ENCODE results near the gene FXYD6.
A peak's percentile ranks its signal among the peaks of the same experiment; 100 is the strongest.
"Not testable (repeated sequence)": the region's sequence is repeated elsewhere in the genome, so short reads cannot be mapped to it uniquely, and the experiment has no call there.

FXYD6 gene

GRCh38 chr11:117870103-117870952 is 6.1 kb downstream of the FXYD6 start:
- no peak for DNase-seq (ENCODE audit: low read depth, low spot score)

DNA sequence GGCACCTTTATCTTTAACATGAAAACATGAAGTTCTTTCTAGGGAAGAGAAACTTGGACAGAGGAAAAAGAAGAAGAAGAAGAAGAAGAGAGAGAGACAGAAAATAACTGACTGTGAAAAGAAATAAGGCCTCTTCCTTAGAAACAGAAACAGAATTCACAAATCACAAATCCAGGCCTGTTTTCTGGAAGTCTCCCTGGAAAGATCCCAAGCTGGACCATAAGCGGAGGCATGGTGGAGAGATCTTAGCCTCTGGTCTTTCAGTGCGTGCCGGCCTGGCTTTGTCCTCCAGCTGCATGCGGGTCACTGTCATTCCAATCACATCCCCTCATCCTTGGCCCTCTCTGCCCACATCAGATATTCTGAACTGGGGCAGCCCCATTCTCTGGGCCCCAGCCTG is 6.9 kb downstream of the FXYD6 start:
- DNase-seq (ENCODE audit: low read depth, low spot score), result no peak

DNA sequence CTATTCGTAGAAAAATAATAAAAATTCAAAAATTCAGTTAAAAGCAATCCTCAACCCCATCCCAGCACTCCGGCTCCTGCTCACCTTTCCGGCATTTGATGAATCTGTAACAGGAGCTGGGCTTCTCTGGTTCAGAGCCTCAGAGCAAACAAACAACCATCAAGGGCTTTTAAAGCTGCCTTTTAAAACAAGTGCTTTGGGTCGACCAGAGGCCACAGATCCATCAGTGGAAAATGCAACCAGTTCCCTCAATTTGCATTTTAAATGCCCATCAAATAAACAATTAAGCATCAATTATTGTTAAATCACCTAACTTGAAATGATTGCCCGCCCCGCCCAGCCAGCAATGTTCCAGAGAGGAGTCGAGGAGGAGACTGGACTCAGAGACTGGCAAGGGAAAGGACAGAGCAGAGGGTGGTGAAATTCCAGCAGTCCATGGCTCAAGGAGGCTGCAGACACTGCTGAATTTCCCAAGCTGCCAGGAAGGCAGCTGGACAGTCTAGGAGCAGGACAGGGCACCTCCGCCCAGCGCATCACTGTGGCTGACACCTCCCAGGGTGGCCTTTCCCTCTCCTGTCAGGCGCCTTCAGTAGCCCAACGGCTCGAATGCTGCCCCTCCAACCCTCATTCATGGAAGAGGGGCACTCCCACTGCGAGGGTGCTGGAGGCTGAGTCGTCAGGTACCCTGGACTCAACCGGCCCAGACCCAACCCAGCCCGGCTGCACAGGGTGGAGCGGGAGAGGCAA is 7.5 kb downstream of the FXYD6 start:
- DNase-seq (ENCODE audit: low read depth, low spot score), result no peak

DNA sequence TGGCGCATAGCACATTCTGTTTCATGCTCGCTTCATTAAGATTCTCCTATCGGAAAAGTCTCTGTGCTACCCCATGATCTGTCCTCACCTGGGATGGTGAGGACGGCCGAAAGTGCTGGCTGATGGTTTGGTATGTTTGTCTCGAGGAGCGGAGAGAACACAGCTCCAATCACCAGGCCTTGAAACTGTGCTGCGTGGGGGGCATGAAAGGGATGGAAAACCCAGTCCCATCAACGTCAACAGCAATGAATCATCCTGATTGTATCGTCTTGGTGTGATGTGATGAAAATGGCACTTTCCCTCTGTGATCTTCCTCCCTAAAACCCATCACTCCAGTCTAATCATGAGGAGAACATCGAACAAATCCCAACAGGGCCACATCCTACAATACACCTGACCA is 8.4 kb downstream of the FXYD6 start:
- no peak for DNase-seq (ENCODE audit: low read depth, low spot score)

- DNase-seq (ENCODE audit: low read depth, low spot score), result no peak
Measured at GRCh38 chr11:117866526-117866925, 9.9 kb downstream of the FXYD6 start.

DNA sequence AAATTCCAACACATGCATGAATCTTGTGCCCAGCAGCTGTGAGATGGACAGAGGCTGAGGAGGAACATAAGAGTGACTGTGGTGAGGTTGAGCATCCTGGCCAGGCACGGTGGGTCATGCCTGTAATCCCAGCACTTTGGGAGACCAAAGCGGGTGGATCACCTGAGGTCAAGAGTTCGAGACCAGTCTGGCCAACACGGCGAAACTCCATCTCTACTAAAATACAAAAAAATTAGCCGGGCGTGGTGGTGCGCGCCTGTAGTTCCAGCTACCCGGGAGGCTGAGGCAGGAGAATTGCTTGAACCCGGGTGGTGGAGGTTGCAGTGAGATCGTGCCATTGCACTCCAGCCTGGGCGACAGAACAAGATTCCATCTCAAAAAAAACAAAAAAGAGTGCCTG is 10.9 kb downstream of the FXYD6 start:
- not testable (repeated sequence) for DNase-seq (ENCODE audit: low read depth, low spot score)

GRCh38 chr11:117863383-117863782 is 13.1 kb downstream of the FXYD6 start:
- DNase-seq (ENCODE audit: low read depth, low spot score), result no peak

- no peak for DNase-seq (ENCODE audit: low read depth, low spot score)
Measured at GRCh38 chr11:117862753-117863152, 13.7 kb downstream of the FXYD6 start.

- no peak for DNase-seq (ENCODE audit: low read depth, low spot score)
Measured at GRCh38 chr11:117862019-117862725, 14.3 kb downstream of the FXYD6 start.

- no peak for DNase-seq (ENCODE audit: low read depth, low spot score)
Measured at GRCh38 chr11:117861151-117862018, 15.1 kb downstream of the FXYD6 start.

- no peak for DNase-seq (ENCODE audit: low read depth, low spot score)
Measured at GRCh38 chr11:117860139-117860538, 16.3 kb downstream of the FXYD6 start.

GRCh38 chr11:117859488-117860112 is 16.9 kb downstream of the FXYD6 start:
- DNase-seq (ENCODE audit: low read depth, low spot score), result no peak

DNA sequence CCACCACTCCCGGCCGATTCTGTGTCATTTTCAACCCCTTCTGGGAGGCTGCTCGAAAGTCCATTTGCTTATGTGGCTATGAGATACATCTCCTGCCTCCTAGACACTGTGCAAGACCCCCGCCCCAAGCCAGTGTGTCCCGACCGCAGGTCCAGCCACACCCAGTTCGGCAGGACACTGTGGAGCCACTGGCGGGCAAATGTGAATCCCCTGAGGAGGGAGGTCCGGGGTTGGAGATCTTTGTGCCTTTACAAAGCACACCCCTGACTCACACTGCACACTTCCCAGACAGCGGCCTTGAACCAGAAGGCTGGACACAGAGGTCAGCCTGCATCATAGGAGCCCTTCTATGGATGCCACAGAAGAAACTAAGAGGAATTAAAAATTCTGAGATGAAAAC is 17.4 kb downstream of the FXYD6 start:
- no peak for DNase-seq (ENCODE audit: low read depth, low spot score)

DNA sequence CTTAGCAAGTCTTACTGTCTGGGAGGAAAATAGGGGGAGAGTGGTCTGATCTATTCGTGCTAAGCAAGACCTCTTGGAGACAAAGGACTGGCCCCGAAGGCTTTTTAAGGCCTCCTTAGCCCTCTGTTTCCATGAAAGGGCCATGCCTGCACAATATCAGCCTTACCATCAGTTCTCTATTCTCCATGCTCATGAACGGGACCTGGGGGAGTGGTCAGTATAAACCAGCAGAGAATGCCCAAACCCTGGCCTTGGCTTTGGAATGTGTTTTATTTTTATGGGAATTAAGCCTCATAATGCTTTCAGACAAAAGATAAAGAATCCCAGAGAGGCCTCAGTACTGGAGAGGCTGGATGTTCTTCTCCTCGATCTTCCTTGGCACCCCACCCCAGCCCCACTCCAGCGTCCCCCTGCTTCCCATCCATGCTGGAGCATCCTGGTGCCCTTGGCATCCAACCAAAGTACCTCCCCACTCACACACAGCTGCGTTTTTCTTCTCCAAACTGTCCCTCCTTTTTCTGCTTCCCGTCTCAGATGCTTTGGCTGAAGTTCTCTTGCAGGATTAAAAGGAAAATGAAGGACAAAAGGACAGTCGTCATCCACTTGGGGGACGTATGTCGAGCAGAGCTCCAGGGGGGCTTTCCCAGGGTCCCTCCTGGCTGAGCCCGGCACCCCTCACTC is 18.6 kb downstream of the FXYD6 start:
- no peak for DNase-seq (ENCODE audit: low read depth, low spot score)

DNA sequence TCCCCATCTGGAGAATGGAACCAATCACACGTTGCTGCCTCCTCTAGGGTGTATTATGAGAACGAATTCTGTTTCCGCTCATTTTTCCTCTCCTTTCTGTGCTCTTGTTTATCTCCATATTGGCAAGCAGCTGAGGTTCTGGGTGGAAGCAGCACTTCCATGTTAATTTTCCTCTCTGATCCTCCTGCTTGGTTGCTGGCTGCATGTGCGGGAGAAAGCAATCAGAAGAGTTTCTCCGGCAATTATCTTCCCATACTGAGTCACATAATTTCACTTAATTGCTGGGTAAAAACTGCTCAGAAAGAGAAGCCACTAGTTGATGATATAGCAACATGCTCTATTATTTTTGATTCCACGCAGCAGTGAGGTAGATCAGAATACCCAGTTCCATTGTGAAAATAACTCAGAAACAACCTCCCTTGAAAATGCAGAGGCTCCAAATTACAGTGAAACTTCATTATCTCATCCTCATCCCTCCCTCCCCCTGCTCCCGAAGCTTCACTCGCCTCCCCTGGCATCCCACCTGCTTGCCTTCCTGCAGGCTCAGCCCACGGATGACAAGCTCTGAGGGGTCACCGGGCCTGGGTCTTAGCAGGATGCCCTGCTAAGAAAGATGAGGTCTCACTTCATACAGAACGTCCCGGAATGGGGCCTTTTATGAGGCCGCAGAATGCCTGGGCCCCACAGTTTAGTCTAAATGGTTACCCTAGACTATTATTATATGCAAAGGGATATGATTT is 20.4 kb downstream of the FXYD6 start:
- DNase-seq (ENCODE audit: low read depth, low spot score), result no peak

DNA sequence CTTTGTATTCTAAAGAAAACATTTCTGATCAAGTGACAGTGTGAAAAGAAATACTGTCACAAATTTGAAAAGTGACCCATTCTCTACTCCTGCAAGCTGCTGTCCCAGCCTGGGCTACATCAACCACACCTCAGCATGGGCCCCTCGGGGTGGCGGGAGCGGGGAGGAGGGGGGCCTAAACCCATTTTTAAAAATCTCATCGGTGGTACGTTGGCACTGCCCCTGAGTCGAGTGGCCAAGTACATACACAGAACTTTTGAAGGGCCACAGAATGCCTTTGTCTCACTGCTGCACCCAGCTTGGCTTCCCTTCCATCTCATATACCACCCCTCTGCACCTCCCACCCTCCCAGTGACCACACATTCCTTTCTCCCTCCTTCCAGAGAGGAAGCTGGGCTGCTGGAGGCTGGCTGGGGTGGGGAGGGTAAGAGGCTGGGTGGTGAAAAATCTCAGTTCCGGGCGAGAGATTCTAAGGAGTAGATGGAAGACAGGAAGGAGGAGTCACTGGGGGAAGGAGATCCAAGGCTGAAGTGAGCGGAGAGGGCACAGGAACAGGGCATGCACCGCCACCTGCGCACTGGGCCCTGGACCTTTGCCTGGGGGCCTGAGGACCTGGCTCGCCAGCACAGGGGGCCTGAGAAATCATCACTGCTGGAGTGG is 21.1 kb downstream of the FXYD6 start:
- DNase-seq (ENCODE audit: low read depth, low spot score), result no peak

DNA sequence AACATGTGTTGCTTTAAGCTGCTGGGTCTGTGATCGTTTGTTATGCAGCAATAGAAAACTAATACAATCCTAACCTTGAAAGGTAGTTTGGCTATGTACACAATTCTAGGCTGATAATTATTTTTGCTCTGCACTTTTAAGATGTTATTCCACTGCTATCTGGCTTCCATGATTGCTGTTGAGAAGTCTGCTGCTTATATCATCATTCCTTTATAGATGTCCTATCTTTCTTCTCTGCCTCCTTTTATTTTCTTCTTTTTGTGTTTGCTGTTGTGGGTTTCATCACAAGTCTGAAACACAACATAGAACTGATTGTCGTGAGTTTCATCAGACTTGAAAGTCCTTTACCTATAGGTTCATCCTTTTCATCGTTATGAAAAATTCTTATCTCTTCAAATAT is 24.1 kb downstream of the FXYD6 start:
- DNase-seq (ENCODE audit: low read depth, low spot score), result no peak

GRCh38 chr11:117851852-117852251 is 24.6 kb downstream of the FXYD6 start:
- no peak for DNase-seq (ENCODE audit: low read depth, low spot score)

DNA sequence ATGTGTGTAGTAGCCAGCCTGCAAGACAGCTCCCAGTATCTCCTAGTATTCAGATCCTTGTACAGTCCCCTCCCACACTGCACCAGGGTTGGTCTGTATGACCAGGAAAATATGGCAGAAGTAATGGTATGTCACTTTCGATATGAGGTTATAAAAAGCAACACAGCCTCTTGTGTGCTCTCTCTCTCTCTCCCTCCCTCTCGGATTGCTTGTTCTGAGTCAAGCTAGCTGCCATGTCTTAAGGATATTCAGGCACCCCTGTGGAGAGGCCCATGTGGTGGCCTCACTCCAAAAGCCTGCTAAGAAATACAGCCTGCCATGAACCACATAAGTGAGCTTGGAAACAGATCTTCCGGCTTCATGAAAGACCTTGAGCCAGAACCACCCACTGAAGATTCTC is 25.4 kb downstream of the FXYD6 start:
- DNase-seq (ENCODE audit: low read depth, low spot score), result peak; percentile 57

Data from smooth muscle cell of the brain vasculature (primary cell).